Middle frontal gyrus (tissue), 1 donor: ENCODE data around the gene ANXA8.

Source experiments
- DNase-seq: peaks from one replicate; pipeline ENCODE4 v3.0.0-alpha.2; 2015; ENCODE audit warnings: low spot score; ENCODE audit errors: extremely low spot score

ANXA8 gene

GRCh38 chr10:47449102-47449978 lies 34.6 kb downstream of the ANXA8 start:
- no peak for DNase-seq

GRCh38 chr10:47447705-47448104 lies 36.2 kb downstream of the ANXA8 start:
- DNase-seq, result no peak

GRCh38 chr10:47447209-47447608 lies 36.7 kb downstream of the ANXA8 start:
- DNase-seq, result no peak

- no peak for DNase-seq
These were observed 38.2 kb downstream of the ANXA8 start for GRCh38 chr10:47445720-47446119.

GRCh38 chr10:47444047-47444446 lies 39.9 kb downstream of the ANXA8 start:
- DNase-seq, result no peak

- DNase-seq, result no peak
These were observed 40.8 kb downstream of the ANXA8 start for GRCh38 chr10:47443145-47443544.

- DNase-seq, result no peak
These were observed 41.6 kb downstream of the ANXA8 start for GRCh38 chr10:47442351-47442750.

- no peak for DNase-seq
These were observed 42.0 kb downstream of the ANXA8 start for GRCh38 chr10:47441938-47442337.

GRCh38 chr10:47440207-47440606 lies 43.7 kb downstream of the ANXA8 start:
- no peak for DNase-seq

GRCh38 chr10:47438857-47439474 lies 44.9 kb downstream of the ANXA8 start:
- no peak for DNase-seq

GRCh38 chr10:47435081-47435480 lies 48.8 kb downstream of the ANXA8 start:
- no peak for DNase-seq

- no peak for DNase-seq
These were observed 58.0 kb downstream of the ANXA8 start for GRCh38 chr10:47425813-47426419.

- DNase-seq, result no peak
These were observed 59.7 kb downstream of the ANXA8 start for GRCh38 chr10:47424231-47424630.

GRCh38 chr10:47423476-47423875 lies 60.4 kb downstream of the ANXA8 start:
- DNase-seq, result no peak

GRCh38 chr10:47421057-47421952 lies 62.6 kb downstream of the ANXA8 start:
- DNase-seq, result no peak

- no peak for DNase-seq
These were observed 63.4 kb downstream of the ANXA8 start for GRCh38 chr10:47420305-47421056.

GRCh38 chr10:47419421-47419820 lies 64.5 kb downstream of the ANXA8 start:
- DNase-seq, result no peak

- DNase-seq, result no peak
These were observed 64.9 kb downstream of the ANXA8 start for GRCh38 chr10:47418966-47419365.

- no peak for DNase-seq
These were observed 65.6 kb downstream of the ANXA8 start for GRCh38 chr10:47418321-47418720.
